AG04450 (cell line): ENCODE data around the gene TALDO1. TPM values are rescaled to one million over a fixed set of nuclear protein-coding genes. Genes with fewer than 3 reads are reported as not detected.

ENCODE experiments used
- CTCF ChIA-PET: fragments of 300-600, 350-600 bp; formaldehyde crosslinking; extraction: SDS; loops from one replicate; lab custom pipeline; 2022; ENCODE audit warnings: antibody characterized with exemption, inconsistent platforms; lab: Charles Lee
- POLR2A ChIA-PET: fragments of 350-600 bp; formaldehyde crosslinking; extraction: SDS; loops from one replicate; lab custom pipeline; 2021; ENCODE audit warnings: antibody characterized with exemption, inconsistent platforms; lab: Yijun Ruan, JAX
- DNase-seq: peaks from one replicate; pipeline ENCODE4 v3.0.0-alpha.2; 2011; ENCODE audit warnings: low read depth, low spot score
- H3K27ac ChIP-seq: one replicate; pipeline ENCODE4 v1.5.1; 2012; ENCODE audit warnings: low read depth, low read length, control low read depth
- H3K27me3 ChIP-seq: one replicate; pipeline ENCODE4 v1.6.0; 2012; ENCODE audit warnings: low read length; ENCODE audit not compliant: control insufficient read depth, insufficient read depth
- H3K4me3 ChIP-seq: 2 replicates; pipeline ENCODE4 v1.5.1; 2011; ENCODE audit warnings: mild to moderate bottlenecking, low read depth, low read length, control low read depth
- H3K9me3 ChIP-seq: 2 replicates; pipeline ENCODE4 v1.5.1; 2012; ENCODE audit warnings: low read length; ENCODE audit not compliant: control insufficient read depth, insufficient read depth
- CTCF ChIP-seq: IDR thresholded peaks from 2 replicates; pipeline ENCODE4 v1.5.1; 2011; ENCODE audit warnings: low read depth, low read length, control low read depth, inconsistent platforms
- polyA plus RNA-seq: library from polyadenylated mRNA; depleted of rRNA; stranded (reverse); fragments of >200 nt; gene quantifications from 2 replicates; pipeline ENCODE4 v1.2.3, GENCODE V29; 2011

TALDO1 gene
- polyA plus RNA-seq, 1 experiment, result 242 TPM

GRCh38 chr11:699753-700152, 47.5 kb upstream of the TALDO1 start:
- no peak for TF ChIP-seq CTCF
- no peaks in the 10 kb centered on the region; the same call in 1 of the 2 replicates for H3K9me3 ChIP-seq
- no peaks in the 10 kb centered on the region for H3K27me3 ChIP-seq
- H3K4me3 ChIP-seq, result no peak overlapping the region
- POLR2A ChIA-PET, result no interaction called here
- CTCF ChIA-PET, result interaction anchor here (5.5 kb wide), 1 partner anchor 23 kb away, joined by 23 read pairs; no protein-coding TSS in a partner anchor
- no peak for DNase-seq
- no peak overlapping the region for H3K27ac ChIP-seq

- ChIA-PET CTCF (no interaction called here), POLR2A (no interaction called here)
- TF ChIP-seq CTCF, result no peak
These were observed 45.4 kb upstream of the TALDO1 start for GRCh38 chr11:701741-702461.

GRCh38 chr11:702462-703461, 44.5 kb upstream of the TALDO1 start:
- no peak for DNase-seq
- ChIA-PET POLR2A (no interaction called here), CTCF (no interaction called here)
- Histone ChIP-seq H3K9me3 (no peaks in the 10 kb centered on the region; the same call in 1 of the 2 replicates), H3K27ac (no peak overlapping the region), H3K27me3 (no peaks in the 10 kb centered on the region), H3K4me3 (no peak overlapping the region)
- TF ChIP-seq CTCF, result no peak

More at GRCh38 chr11:701741-702461, 45.4 kb upstream of the TALDO1 start:
- H3K27me3 ChIP-seq, result no peaks in the 10 kb centered on the region
- no peak for DNase-seq
- no peak overlapping the region for H3K27ac ChIP-seq
- H3K4me3 ChIP-seq, result no peak overlapping the region
- H3K9me3 ChIP-seq, result no peaks in the 10 kb centered on the region; the same call in 1 of the 2 replicates

GRCh38 chr11:703506-703905, 43.8 kb upstream of the TALDO1 start:
- DNase-seq, result no peak
- ChIA-PET CTCF (no interaction called here), POLR2A (interaction anchor here (0.6 kb wide), 1 partner anchor 15 kb away, joined by 3 read pairs; no protein-coding TSS in a partner anchor)
- H3K27ac ChIP-seq, result no peak overlapping the region
- H3K4me3 ChIP-seq, result no peak overlapping the region
- TF ChIP-seq CTCF, result no peak
- no peaks in the 10 kb centered on the region; the same call in 1 of the 2 replicates for H3K9me3 ChIP-seq
- no peaks in the 10 kb centered on the region for H3K27me3 ChIP-seq
